ENCODE measurements around the gene MYO1E.

- TF ChIP-seq CTCF (IDR thresholded peaks at IDR 0.05) = no peak
- no peak for TF ChIP-seq POLR2A (IDR thresholded peaks at IDR 0.05)
Observed at GRCh38 chr15:59200560-59200959, 172.1 kb downstream of the MYO1E start.
